Stimulated activated CD8-positive, alpha-beta memory T cell treated with anti-CD3 and anti-CD28 coated beads, Interleukin-4, amount 100 ng/mL, for 4 hours (primary cell): ENCODE measurements around the gene AXIN1.
"Not testable (repeated sequence)": the region's sequence is repeated elsewhere in the genome, so short reads cannot be mapped to it uniquely, and the experiment has no call there.

Source experiments
- DNase-seq, 2 donors: peaks; one replicate each; pipeline ENCODE4 v3.0.0-alpha.2; 2020; ENCODE audit warnings: low read depth in 2 of 2, low spot score in 1 of 2

Gene AXIN1

DNA sequence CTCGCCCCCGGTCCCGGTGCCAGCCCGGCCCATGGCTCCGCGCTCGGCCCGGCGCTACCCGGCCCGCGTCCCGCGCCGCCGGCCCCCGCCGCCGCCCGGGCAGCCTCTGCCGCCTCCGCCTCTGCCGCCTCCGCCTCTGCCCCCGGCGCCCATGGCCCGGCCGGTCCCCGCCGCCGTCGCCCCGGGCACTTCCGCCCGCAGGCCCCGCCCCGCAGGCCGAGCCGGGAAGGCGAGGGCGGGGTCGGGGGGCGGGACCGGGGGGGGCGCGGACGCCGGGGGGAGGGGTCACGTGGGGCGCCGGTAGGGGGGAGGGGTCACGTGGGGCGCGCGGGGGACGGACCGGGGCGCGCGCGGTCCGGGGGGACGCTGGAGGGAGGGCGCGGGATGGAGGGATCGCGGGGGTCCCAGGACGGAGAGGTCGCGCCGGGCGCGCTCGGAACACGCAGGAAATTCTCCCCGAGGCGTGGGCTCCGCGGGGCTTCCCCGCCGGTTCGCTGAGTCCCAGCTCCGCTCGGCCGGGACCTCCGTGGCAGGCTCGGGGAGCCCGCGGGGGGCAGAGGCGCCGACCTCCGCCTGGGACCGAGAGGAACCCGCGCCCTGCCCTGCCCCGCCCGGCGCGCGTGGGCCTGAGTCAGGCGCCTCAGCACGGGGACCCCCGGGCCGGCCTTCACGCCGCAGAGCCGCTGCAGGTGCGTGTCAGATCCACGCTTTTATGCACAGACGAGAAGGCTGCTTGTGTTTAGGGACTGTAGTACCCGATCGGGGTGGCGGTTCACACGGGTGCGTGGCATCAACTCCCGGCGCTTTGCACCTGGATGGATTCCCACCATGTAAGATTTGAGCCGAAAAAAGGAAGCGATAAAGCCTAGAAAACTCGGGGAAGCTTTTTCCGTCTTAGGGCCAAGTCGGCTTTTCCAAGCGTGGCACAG, 29.5 kb upstream of the AXIN1 start, which contains the start of gene PGAP6:
TSS of gene PGAP6 (minus strand) at position 190 of the 929 bp plus-strand sequence. CDS start at position 33, 157 bp downstream.
- peak in 1 of 2 donors; percentile 31 for DNase-seq

DNA sequence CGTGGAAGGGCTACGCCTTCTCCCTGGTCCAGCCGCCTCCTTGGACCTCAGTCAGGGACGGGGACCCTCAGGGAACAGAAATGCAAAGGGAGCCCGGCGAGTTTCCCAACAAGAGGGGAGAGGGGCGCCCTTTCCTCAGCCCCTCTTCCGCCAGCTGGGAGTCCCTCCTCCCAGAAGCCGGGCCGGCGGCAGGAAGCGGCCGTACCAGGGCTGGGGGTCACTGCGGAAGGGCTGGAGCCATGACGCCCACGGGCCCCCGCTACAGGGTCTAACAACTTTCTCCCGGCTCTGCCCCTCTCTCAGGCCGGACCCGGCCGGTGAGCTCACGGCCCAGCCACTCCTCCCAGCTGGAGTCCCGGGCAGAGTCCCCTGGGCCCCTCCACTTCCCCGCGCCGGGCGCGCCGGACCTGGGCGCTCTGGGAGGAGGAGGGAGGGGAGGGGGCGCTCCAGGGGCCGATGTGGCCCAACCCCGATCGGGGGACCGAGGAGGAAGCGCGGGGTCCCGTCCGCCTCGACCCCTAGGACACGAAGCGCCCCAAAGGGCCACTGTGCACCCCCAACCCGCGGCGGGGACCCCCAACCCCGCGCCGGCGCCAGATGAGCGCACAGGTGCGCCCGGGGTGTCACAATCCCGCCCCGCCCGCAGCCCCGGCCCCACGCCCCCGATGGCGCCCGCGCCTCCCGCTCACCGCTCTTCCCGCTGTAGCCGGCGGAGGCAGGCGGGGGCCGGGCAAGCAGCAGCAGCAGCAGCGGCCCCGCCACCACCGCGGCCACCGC, 28.7 kb upstream of the AXIN1 start:
- DNase-seq = no peak

DNA sequence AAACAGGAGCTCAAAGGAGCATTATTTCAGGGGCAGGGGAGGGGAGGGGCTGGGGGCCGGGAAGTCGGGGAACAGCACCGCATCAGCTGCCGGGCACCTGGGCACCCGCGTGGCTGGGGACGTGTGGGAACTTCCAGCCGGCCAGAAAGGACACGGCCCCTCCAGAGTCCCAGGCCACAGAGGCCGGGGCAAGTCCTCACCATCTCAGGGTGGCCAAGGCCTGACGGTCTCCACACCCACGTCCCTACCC, 28.2 kb upstream of the AXIN1 start:
- DNase-seq = no peak

GRCh38 chr16:379961-380761, 27.6 kb upstream of the AXIN1 start:
- DNase-seq = no peak

DNA sequence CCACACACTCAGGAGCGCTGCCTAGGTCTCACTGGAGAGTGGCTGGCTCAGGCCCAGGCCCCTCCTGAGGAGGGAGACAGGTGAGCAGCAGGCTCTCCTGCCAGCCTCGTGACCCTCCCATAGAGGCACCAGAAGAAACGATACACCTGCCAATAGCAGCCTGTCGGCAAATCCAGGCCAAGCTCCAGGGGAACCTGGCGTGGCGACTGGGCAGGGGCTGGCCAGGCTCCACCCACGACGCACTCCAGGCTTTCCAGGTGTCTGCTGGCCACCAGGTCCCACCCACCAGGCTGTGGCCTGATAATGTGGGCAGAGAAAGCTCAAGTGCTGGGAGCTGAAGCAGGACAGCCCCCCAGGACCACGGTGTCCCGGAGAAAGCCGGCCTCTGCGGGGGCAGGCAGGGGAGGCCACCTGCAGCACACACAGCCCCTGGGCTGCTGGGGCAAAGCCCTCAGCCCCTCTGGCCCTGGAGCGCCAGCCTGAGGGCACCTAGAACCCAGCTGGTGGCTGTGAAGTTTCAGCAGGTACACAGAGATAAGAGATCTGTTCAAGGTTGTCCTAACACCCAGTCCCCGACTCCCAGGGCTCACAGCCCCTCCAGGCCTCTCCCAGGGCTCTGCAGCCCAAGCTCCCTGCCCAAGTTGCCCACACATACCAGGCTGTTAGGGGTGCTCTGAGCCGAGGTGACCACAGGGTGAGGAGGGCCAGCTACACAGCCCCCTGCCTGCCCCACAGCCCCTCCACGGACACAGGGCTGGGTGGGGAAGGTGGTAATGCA, 26.8 kb upstream of the AXIN1 start:
- no peak for DNase-seq

DNA sequence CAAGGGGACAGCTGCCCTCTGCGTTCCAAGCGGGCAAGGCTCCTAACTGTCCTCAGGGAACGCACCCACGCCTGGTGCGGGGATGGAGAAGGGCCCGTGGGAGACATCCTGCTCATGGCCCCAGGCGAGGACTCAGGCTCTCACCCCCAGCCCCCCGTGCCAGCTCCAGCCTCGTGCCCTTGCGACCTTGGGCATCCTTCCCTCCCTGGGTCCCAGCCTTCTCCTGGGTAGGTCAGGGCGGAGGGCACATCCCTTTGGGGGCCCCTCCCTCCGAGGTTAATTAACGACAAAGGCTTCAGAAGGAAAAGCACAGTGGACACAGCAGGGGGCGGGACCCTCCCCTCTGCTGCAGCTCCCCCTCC, 26.3 kb upstream of the AXIN1 start:
- no peak for DNase-seq

DNA sequence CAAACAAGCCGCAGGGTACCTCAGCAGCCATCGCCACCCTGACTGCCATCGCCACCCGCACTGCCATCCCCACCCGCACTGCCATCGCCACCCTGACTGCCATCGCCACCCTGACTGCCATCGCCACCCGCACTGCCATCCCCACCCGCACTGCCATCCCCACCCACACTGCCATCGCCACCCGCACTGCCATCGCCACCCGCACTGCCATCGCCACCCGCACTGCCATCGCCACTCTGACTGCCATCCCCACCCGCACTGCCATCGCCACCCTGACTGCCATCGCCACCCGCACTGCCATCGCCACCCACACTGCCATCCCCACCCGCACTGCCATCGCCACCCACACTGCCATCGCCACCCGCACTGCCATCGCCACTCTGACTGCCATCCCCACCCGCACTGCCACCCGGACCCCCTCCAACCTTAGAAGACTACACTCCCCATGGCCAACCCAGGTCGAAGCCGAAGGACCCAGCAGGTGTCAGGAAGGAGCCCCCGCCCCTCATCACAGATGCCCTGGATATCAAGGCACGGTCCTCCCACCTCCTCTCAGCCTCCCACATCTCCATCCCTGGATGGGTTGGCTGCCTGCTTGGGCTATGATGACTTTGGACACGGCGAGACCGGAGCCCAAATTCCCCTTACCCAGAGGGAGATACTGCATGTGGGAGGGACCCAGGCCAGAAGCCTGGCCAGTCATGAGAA, 25.7 kb upstream of the AXIN1 start:
- DNase-seq = not testable (repeated sequence)

DNA sequence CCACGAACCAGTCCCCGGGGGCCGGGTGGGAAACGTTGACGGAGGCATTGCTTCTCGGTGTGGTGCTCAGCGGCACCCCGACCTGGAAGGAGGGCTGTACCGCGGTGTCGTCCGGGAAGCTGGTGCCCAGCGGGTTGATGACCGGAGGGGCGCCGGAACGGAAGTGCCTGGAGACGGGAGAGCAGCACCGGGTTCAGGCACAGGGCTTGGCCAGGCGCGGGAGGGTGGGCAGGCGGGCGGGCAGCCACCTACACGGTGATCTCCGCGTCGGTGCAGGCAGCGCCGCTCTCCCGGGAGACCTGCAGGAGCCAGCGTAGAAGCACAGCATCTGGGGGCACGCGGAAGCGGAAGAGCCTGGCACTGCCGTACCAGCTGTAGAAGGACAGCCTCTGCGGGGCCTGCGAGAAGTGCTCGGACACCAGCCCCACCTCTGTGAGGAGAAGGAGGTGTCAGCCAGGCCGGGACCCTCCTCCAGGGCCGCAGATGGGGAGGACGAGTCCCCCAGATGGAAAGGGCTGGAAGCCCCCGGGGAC, 25.0 kb upstream of the AXIN1 start:
- DNase-seq = no peak

DNA sequence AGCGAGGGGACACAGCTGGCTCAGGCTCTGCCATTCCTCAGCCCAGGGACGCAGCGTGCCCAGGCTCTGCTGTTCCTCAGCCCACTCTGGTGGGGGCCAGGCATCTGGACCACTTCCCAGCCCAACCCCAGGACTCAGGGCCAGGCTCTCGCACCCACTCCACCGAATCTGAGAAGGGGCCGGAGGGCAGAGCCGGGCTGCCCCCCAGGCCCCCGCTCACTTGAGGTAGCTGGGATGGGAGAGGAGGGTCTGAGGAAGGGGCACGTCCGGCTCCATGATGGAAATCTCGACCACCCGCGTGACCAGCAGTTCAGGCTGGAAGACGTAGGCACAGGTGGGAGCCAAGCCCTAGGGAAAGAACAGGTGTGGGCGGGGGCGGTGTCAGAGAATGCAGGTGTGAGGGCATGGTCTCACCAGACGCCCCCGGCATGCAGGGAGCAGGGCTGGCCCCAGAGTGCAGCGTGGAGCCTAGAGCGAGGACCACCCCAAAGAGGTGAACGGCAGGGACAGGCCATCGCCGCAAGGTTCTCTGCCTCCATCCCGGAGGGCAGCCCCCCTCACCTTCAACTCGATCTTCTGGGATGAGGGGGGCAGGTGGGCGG, 24.4 kb upstream of the AXIN1 start:
- no peak for DNase-seq

- no peak for DNase-seq
Observed at GRCh38 chr16:375927-376816, 23.6 kb upstream of the AXIN1 start.

DNA sequence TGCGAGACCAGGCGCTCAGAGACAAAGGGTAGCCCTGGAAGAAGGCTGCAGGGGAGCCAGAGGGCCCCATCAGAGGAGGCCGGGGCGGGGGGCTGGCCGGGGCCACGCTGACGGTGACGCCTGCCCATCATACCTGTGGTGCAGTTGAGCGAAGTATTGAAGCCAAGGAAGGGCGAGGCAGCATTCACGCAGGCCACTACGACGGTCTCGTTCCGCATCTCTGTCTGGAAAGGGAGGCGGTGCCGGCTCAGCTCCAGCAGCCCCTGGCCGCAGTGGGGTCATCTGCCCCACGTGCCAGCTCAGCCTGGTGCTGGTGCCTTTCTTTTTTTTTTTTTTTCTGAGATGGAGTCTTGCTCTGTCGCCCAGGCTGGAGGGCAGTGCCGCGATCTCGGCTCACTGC, 22.7 kb upstream of the AXIN1 start:
- DNase-seq = no peak

DNA sequence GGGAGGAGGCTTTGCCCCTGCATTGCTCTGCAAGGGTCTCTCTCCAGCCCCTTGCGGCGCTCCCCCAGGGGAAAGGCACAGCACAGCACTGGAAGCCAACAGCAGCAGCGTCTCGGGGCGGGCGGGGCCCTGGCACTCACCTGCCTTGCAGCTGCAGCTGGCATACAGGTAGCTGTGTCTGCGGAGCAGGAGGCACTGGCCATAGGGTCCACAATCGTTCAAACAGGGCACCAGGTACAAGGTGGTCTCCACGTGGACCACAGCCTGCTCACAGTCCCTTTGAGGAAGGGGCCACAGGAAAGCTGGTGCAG, 22.0 kb upstream of the AXIN1 start:
- no peak for DNase-seq

GRCh38 chr16:373848-374615, 21.5 kb upstream of the AXIN1 start:
- no peak for DNase-seq

DNA sequence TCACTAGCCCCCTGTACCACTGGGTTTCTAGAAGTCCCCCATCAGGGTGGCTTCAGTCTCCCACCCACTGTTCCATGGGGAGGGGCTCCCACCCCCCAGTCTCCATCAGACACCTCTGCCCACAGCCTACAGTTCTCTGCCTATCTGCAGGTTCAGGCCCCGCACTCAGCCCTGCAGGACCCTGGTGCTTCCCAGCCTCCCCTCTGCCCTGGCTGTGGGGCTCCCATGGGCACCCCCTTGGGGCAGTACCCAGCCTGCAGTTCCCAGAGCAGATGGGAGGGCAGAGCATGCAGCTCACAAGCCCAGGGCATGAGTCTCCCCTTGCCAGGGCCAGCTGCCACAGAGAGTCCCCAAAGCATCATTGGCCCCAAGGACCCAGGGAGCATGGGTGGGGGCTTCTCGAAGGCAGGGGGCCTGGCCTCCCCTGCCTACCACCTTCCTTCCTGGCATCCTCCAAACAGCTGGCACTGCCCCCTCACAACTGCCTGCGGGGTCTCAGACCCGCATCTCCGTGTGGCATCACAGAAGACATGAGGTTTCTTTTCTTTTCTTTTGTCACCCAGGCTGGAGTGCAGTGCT, 20.6 kb upstream of the AXIN1 start:
- DNase-seq = no peak

DNA sequence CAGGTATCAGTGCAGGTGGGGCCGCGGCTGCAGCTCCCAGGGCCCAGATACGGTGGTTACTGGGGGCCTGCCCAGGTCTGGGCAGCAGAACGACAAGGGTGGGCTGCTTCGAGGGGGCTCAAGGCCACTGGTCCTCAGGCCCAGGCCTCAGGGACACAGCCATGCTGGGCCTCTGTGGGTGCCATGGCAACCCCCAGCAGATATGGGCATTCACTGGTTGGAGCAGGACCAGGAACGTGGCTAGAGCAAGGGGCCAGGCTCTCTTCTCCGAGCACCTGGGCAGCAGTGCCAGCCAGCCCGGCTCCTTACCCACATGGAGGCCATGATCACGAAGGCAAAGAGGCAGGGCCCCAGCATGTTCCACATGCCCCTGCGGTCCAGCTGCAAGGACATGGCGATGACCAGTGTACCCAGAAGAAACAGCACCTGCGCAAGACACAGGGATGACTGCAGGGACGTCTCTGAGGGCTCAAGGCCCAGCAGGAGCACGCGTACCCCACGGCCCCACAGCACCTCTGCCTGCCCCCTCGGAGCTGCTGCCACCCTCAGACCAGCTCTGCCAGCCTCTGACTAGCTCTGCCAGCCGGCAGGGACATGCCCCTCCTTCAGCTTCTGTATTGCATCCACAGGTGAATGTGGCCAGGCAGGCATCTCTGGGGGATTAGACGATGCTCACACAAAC, 19.9 kb upstream of the AXIN1 start:
- DNase-seq = no peak

GRCh38 chr16:371515-372301, 19.2 kb upstream of the AXIN1 start:
- no peak for DNase-seq
